ENCODE data around the gene ABCA7. TPM values are rescaled to one million over a fixed set of nuclear protein-coding genes. Genes with fewer than 3 reads are reported as not detected.

The ABCA7 gene
- total and polyA plus RNA-seq, 2 of the 13 experiments (the other 11 are each of a cell fraction or from before 2014, with no cell fraction given): 4.4 to 32.4 TPM

DNA sequence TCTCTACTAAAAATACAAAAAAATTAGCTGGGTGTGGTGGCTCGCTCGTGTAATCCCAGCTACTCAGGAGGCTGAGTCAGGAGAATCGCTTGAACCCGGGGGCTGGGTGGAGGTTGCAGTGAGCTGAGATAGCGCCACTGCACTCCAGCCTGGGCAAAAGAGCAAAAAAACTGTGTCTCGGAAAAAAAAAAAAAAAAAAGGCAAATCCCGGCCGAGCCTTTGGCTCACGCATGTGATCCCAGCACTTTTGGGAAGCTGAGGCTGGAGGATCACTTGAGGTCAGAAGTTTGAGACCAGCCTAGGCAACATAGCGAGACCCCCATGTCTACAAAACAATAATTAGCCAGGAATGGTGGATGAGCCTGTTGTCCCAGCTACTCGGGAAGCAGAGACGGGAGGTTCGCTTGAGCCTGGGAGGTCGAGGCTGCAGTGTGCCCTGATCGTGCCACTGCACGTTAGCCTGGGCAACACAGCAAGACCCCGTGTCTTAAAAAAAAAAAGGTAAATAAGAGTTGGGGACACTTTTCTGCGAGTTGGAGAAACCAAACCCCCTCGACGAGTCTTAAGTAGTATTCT is 63.3 kb downstream of the ABCA7 start:
- intact Hi-C loops (cut with micrococcal nuclease; ENCODE audit: unreplicated experiment) (loop anchor here (10.0 kb wide), 1 partner anchor 48 kb away; no protein-coding TSS in a partner anchor), in situ Hi-C loops (cut with HindIII; ENCODE audit: extremely low pct_ligation_motif_present, low pct_unique_long_range_greater_than_20kb) (loop anchor here (5.0 kb wide), 1 partner anchor 36 kb away; the partner anchor contains the start of gene ARHGAP45)
- peaks cover 81% of the 10 kb centered on the region for H3K4me1 ChIP-seq (ENCODE audit: insufficient read depth, low read length)
- H4K20me1 ChIP-seq (ENCODE audit: insufficient read depth, low read length): peaks cover 15% of the 10 kb centered on the region; the same call in 1 of the 2 replicates
- ATAC-seq (no peak), DNase-seq (ENCODE audit: low spot score) (no peak), FAIRE-seq (no peak)
- H3K27ac ChIP-seq (ENCODE audit: extremely low read length, insufficient read depth, low read length): peak overlapping the region; percentile 86
- H3K9me3 ChIP-seq (ENCODE audit: low read length): no peaks in the 10 kb centered on the region
- peaks cover 6 to 20% of the 10 kb centered on the region in 2 experiments; a peak in 3 of 5 replicates for H3K36me3 ChIP-seq (replicated peaks in 1 of 2; ENCODE audit: control insufficient read depth in 1 of 2, insufficient read depth in 2 of 2, low read length in 2 of 2)
- H3K9ac ChIP-seq (ENCODE audit: insufficient read depth, low read depth, low read length): peak overlapping the region; percentile 82
- H3K4me3 ChIP-seq (replicated peaks in 1 of 3; ENCODE audit: insufficient read depth in 1 of 3, low read depth in 2 of 3, low read length in 3 of 3): peak overlapping the region; percentile 22 to 67 (median 58); a peak in 5 of 6 replicates
- ChIA-PET CTCF (ENCODE audit: low intra/inter-chr PET ratio, low total read pairs) (no interaction called here), POLR2A (interaction anchor here (0.6 to 4.1 kb wide), 10 partner anchors 9 to 166 kb away, joined by 3 to 28 read pairs (median 7); partner anchors contain the start of genes ARHGAP45, CIRBP and RNU6-2)
- H3K79me2 ChIP-seq (ENCODE audit: insufficient read depth, low read length): peaks cover 11% of the 10 kb centered on the region
- TSS peak; percentile 88 for BruUV-seq (replicated peaks)
- no peaks in the 10 kb centered on the region for H3K27me3 ChIP-seq (ENCODE audit: control insufficient read depth in 1 of 2, insufficient read depth in 2 of 2, low read length in 2 of 2)
- no peak overlapping the region for H2AFZ ChIP-seq (ENCODE audit: low read length)
- 13% methylated on average over 20 of the region's 20 CpGs for WGBS (ENCODE audit: low lambda C conversion rate)
- peak overlapping the region; percentile 92 for H3K4me2 ChIP-seq (ENCODE audit: low read depth, low read length)
- TF ChIP-seq ZNF20 (CRISPR knock-in tag; IDR thresholded peaks at IDR 0.05) (no peak), ZNF121 (CRISPR knock-in tag; IDR thresholded peaks at IDR 0.05) (peak; percentile 99), CEBPB (IDR thresholded peaks at IDR 0.05; ENCODE audit: borderline replicate concordance, low read depth, low read length) (no peak), ZSCAN29 (CRISPR knock-in tag; conservative IDR thresholded peaks at IDR 0.05) (no peak), REPIN1 (CRISPR knock-in tag; IDR thresholded peaks at IDR 0.05; ENCODE audit: borderline replicate concordance, low read depth) (peak; percentile 7; the same call in 1 of the 2 replicates), NR2F6 (IDR thresholded peaks at IDR 0.05) (0 out of 2 replicates have a peak, but pooled peaks have one; percentile 12), NR2F6 (CRISPR knock-in tag; IDR thresholded peaks at IDR 0.05) (no peak), ZNF460 (CRISPR knock-in tag; IDR thresholded peaks at IDR 0.05; ENCODE audit: borderline replicate concordance) (0 out of 2 replicates have a peak, but pooled peaks have one; percentile 3), ZNF224 (CRISPR knock-in tag; IDR thresholded peaks at IDR 0.05) (peak; percentile 45; the same call in 1 of the 2 replicates), ZNF30 (CRISPR knock-in tag; IDR thresholded peaks at IDR 0.05) (no peak), ZMYM3 (CRISPR knock-in tag; IDR thresholded peaks at IDR 0.05) (peak; percentile 8; the same call in 1 of the 2 replicates), ZC3H13 (CRISPR knock-in tag; IDR thresholded peaks at IDR 0.05) (peak; percentile 9; the same call in 1 of the 2 replicates)
- TF ChIP-seq, protein P1, sequence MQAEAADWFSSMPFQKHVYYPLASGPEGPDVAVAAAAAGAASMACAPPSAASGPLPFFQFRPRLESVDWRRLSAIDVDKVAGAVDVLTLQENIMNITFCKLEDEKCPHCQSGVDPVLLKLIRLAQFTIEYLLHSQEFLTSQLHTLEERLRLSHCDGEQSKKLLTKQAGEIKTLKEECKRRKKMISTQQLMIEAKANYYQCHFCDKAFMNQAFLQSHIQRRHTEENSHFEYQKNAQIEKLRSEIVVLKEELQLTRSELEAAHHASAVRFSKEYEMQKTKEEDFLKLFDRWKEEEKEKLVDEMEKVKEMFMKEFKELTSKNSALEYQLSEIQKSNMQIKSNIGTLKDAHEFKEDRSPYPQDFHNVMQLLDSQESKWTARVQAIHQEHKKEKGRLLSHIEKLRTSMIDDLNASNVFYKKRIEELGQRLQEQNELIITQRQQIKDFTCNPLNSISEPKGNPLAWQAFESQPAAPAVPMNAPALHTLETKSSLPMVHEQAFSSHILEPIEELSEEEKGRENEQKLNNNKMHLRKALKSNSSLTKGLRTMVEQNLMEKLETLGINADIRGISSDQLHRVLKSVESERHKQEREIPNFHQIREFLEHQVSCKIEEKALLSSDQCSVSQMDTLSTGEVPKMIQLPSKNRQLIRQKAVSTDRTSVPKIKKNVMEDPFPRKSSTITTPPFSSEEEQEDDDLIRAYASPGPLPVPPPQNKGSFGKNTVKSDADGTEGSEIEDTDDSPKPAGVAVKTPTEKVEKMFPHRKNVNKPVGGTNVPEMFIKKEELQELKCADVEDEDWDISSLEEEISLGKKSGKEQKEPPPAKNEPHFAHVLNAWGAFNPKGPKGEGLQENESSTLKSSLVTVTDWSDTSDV (CRISPR knock-in tag; IDR thresholded peaks at IDR 0.05): peak; percentile 93; the same call in 1 of the 2 replicates
- TF ChIP-seq, protein P2, sequence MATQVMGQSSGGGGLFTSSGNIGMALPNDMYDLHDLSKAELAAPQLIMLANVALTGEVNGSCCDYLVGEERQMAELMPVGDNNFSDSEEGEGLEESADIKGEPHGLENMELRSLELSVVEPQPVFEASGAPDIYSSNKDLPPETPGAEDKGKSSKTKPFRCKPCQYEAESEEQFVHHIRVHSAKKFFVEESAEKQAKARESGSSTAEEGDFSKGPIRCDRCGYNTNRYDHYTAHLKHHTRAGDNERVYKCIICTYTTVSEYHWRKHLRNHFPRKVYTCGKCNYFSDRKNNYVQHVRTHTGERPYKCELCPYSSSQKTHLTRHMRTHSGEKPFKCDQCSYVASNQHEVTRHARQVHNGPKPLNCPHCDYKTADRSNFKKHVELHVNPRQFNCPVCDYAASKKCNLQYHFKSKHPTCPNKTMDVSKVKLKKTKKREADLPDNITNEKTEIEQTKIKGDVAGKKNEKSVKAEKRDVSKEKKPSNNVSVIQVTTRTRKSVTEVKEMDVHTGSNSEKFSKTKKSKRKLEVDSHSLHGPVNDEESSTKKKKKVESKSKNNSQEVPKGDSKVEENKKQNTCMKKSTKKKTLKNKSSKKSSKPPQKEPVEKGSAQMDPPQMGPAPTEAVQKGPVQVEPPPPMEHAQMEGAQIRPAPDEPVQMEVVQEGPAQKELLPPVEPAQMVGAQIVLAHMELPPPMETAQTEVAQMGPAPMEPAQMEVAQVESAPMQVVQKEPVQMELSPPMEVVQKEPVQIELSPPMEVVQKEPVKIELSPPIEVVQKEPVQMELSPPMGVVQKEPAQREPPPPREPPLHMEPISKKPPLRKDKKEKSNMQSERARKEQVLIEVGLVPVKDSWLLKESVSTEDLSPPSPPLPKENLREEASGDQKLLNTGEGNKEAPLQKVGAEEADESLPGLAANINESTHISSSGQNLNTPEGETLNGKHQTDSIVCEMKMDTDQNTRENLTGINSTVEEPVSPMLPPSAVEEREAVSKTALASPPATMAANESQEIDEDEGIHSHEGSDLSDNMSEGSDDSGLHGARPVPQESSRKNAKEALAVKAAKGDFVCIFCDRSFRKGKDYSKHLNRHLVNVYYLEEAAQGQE (IDR thresholded peaks at IDR 0.05; ENCODE audit: borderline replicate concordance in 1 of 2, low read depth in 1 of 2, low read length in 2 of 2): 0 out of 4 replicates have a peak, but pooled peaks of 1 of the 2 experiments have one; percentile 24
- TF ChIP-seq, protein P3, sequence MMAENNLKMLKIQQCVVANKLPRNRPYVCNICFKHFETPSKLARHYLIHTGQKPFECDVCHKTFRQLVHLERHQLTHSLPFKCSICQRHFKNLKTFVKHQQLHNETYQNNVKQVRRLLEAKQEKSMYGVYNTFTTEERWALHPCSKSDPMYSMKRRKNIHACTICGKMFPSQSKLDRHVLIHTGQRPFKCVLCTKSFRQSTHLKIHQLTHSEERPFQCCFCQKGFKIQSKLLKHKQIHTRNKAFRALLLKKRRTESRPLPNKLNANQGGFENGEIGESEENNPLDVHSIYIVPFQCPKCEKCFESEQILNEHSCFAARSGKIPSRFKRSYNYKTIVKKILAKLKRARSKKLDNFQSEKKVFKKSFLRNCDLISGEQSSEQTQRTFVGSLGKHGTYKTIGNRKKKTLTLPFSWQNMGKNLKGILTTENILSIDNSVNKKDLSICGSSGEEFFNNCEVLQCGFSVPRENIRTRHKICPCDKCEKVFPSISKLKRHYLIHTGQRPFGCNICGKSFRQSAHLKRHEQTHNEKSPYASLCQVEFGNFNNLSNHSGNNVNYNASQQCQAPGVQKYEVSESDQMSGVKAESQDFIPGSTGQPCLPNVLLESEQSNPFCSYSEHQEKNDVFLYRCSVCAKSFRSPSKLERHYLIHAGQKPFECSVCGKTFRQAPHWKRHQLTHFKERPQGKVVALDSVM (CRISPR knock-in tag; IDR thresholded peaks at IDR 0.05): peak; percentile 72

Measured in HepG2 (cell line).